ENCODE results near the gene TNFRSF25.

Gene TNFRSF25

GRCh38 chr1:6450943-6451373 is 15.0 kb downstream of the TNFRSF25 start:
- TF ChIP-seq SIN3A (IDR thresholded peaks at IDR 0.05; ENCODE audit: borderline replicate concordance, insufficient read depth, low read length) = no peak
- TF ChIP-seq POLR2AphosphoS5 (IDR thresholded peaks at IDR 0.05; ENCODE audit: low read depth, low read length) = no peak
- no peak for TF ChIP-seq REST (IDR thresholded peaks at IDR 0.05; ENCODE audit: insufficient read depth in 1 of 2, low read depth in 2 of 2, low read length in 2 of 2)
- TF ChIP-seq FOXP2 (optimal IDR thresholded peaks at IDR 0.05; ENCODE audit: borderline replicate concordance, extremely low read depth, extremely low read length, insufficient read depth) = no peak
- no peak for TF ChIP-seq TAF1 (IDR thresholded peaks at IDR 0.05; ENCODE audit: borderline replicate concordance, insufficient read depth, low read length)

GRCh38 chr1:6450005-6450450 is 15.9 kb downstream of the TNFRSF25 start:
- no peak for TF ChIP-seq POLR2AphosphoS5 (IDR thresholded peaks at IDR 0.05; ENCODE audit: low read depth, low read length)
- TF ChIP-seq REST (IDR thresholded peaks at IDR 0.05; ENCODE audit: insufficient read depth in 1 of 2, low read depth in 2 of 2, low read length in 2 of 2) = no peak
- no peak for TF ChIP-seq SIN3A (IDR thresholded peaks at IDR 0.05; ENCODE audit: borderline replicate concordance, insufficient read depth, low read length)
- TF ChIP-seq TAF1 (IDR thresholded peaks at IDR 0.05; ENCODE audit: borderline replicate concordance, insufficient read depth, low read length) = no peak
- TF ChIP-seq FOXP2 (optimal IDR thresholded peaks at IDR 0.05; ENCODE audit: borderline replicate concordance, extremely low read depth, extremely low read length, insufficient read depth) = no peak

- TF ChIP-seq FOXP2 (optimal IDR thresholded peaks at IDR 0.05; ENCODE audit: borderline replicate concordance, extremely low read depth, extremely low read length, insufficient read depth) = no peak
These were observed 17.0 kb downstream of the TNFRSF25 start for GRCh38 chr1:6448749-6449631.

GRCh38 chr1:6447818-6448748 is 17.9 kb downstream of the TNFRSF25 start:
- TF ChIP-seq REST (IDR thresholded peaks at IDR 0.05; ENCODE audit: insufficient read depth in 1 of 2, low read depth in 2 of 2, low read length in 2 of 2) = no peak
- no peak for TF ChIP-seq POLR2AphosphoS5 (IDR thresholded peaks at IDR 0.05; ENCODE audit: low read depth, low read length)
- TF ChIP-seq FOXP2 (optimal IDR thresholded peaks at IDR 0.05; ENCODE audit: borderline replicate concordance, extremely low read depth, extremely low read length, insufficient read depth) = no peak
- TF ChIP-seq TAF1 (IDR thresholded peaks at IDR 0.05; ENCODE audit: borderline replicate concordance, insufficient read depth, low read length) = no peak
- no peak for TF ChIP-seq SIN3A (IDR thresholded peaks at IDR 0.05; ENCODE audit: borderline replicate concordance, insufficient read depth, low read length)

GRCh38 chr1:6447016-6447817 is 18.8 kb downstream of the TNFRSF25 start:
- TF ChIP-seq POLR2AphosphoS5 (IDR thresholded peaks at IDR 0.05; ENCODE audit: low read depth, low read length) (no peak), FOXP2 (optimal IDR thresholded peaks at IDR 0.05; ENCODE audit: borderline replicate concordance, extremely low read depth, extremely low read length, insufficient read depth) (no peak), SIN3A (IDR thresholded peaks at IDR 0.05; ENCODE audit: borderline replicate concordance, insufficient read depth, low read length) (no peak)

Data from PFSK-1 (cell line).